Kidney epithelial cell (primary cell): ENCODE measurements around the gene AADAT. TPM values are rescaled to one million over a fixed set of nuclear protein-coding genes. Genes with fewer than 3 reads are reported as not detected.
"Not testable (repeated sequence)": the region's sequence is repeated elsewhere in the genome, so short reads cannot be mapped to it uniquely, and the experiment has no call there.

Experiments used
- DNase-seq: peaks from one replicate; pipeline ENCODE4 v3.0.0-alpha.2; 2010; ENCODE audit warnings: low read depth
- H3K27me3 ChIP-seq: 2 replicates; pipeline ENCODE4 v1.6.0; 2011; ENCODE audit warnings: low read length; ENCODE audit not compliant: control insufficient read depth, insufficient read depth
- H3K36me3 ChIP-seq: 2 replicates; pipeline ENCODE4 v1.5.1; 2011; ENCODE audit warnings: low read length; ENCODE audit not compliant: control insufficient read depth, insufficient read depth
- H3K4me3 ChIP-seq: 2 replicates; pipeline ENCODE4 v1.5.1; 2011; ENCODE audit warnings: low read depth, mild to moderate bottlenecking, control low read depth, low read length
- CTCF ChIP-seq: IDR thresholded peaks from 2 replicates; pipeline ENCODE4 v1.5.1; 2011; ENCODE audit warnings: mild to moderate bottlenecking, moderate library complexity, low read length, control low read depth, inconsistent platforms; ENCODE audit not compliant: insufficient read depth, poor library complexity, severe bottlenecking
- total RNA-seq: library from RNA; depleted of rRNA; stranded (reverse); fragments of >200 nt; gene quantifications from 2 replicates; pipeline ENCODE4 v1.2.3, GENCODE V29; 2015

Gene AADAT
- total RNA-seq, 1 donor from 2014 or later: 13.7 TPM

- Histone ChIP-seq H3K4me3 (no peak overlapping the region), H3K27me3 (no peaks in the 10 kb centered on the region), H3K36me3 (no peaks in the 10 kb centered on the region)
- TF ChIP-seq CTCF: no peak
- DNase-seq: no peak
These were observed 21.8 kb upstream of the AADAT start for GRCh38 chr4:170111546-170111945.

DNA sequence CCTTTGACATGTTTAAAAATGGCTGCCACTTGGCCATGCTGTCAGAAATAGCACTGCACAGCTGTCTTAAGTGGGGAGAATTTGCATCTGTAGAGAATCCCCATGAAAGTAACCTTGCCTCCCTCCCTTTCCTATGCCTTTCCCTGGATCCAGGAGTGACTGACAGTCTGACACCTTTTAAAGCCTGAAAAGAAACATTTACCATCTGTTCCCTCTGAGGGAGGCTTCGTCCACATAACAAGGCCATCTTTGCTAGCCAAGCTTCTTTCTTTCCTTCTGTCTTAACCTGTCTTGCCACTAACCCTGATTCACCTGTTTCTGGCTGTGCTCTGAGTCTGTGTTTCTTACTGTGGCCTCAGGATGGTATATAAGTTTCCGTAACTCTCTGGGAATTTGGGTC, 21.3 kb upstream of the AADAT start:
- H3K36me3 ChIP-seq: no peaks in the 10 kb centered on the region
- no peak overlapping the region for H3K4me3 ChIP-seq
- H3K27me3 ChIP-seq: no peaks in the 10 kb centered on the region
- DNase-seq: no peak
- no peak for TF ChIP-seq CTCF

GRCh38 chr4:170110285-170110672, 20.5 kb upstream of the AADAT start:
- TF ChIP-seq CTCF: no peak
- H3K36me3 ChIP-seq: no peaks in the 10 kb centered on the region

GRCh38 chr4:170109586-170110284, 20.0 kb upstream of the AADAT start:
- H3K4me3 ChIP-seq: no peak overlapping the region
- no peaks in the 10 kb centered on the region for H3K27me3 ChIP-seq
- no peaks in the 10 kb centered on the region for H3K36me3 ChIP-seq
- no peak for DNase-seq
- TF ChIP-seq CTCF: no peak

More at GRCh38 chr4:170110285-170110672, 20.5 kb upstream of the AADAT start:
- Histone ChIP-seq H3K4me3 (no peak overlapping the region), H3K27me3 (no peaks in the 10 kb centered on the region)
- DNase-seq: no peak

DNA sequence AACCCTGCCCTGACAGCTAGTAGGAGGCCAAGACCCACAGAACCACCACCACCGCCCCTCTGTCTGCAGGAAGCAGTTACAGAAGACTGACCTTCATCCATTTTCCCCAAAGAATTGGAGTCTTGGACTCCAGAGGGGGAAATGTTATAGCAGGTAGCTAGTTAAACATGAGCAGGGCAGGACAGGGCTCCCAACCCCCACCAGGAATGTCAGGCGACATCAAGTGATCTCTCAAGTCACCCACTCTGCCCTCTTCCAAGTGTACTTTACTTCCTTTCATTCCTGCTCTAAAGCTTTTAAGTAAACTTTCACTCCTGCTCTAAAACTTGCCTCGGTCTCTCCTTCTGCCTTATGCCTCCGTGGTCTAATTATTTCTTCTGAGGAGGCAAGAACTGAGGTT, 17.1 kb upstream of the AADAT start:
- H3K4me3 ChIP-seq: no peak overlapping the region
- TF ChIP-seq CTCF: no peak
- no peak for DNase-seq
- H3K27me3 ChIP-seq: no peaks in the 10 kb centered on the region
- H3K36me3 ChIP-seq: no peaks in the 10 kb centered on the region

- Histone ChIP-seq H3K27me3 (no peaks in the 10 kb centered on the region), H3K4me3 (no peak overlapping the region), H3K36me3 (no peaks in the 10 kb centered on the region)
- no peak for TF ChIP-seq CTCF
- no peak for DNase-seq
These were observed 12.7 kb upstream of the AADAT start for GRCh38 chr4:170102426-170102825.

DNA sequence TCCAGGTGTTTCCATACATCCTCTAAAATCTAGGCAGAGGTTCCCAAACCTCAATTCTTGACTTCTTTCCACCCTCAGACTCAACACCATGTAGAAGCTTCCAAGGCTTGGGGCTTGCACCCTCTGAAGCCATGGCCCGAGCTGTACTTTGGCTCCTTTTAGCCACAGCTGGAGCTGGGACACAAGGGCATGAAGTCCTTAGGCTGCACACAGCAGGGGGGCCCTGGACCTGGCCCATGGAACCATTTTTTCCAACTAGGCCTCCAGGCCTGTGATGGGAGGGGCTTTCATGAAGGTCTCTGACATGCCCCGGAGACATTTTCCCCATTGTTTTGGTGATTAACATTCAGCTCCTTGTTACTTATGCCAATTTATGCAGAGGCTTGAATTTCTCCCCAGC, 8.4 kb upstream of the AADAT start:
- not testable (repeated sequence) for DNase-seq, H3K36me3 ChIP-seq, H3K4me3 ChIP-seq, H3K27me3 ChIP-seq
